IPS DF 6.9 (cell line): Measurements from ENCODE around the gene MNT.

ENCODE experiments used
- DNase-seq: peaks from one replicate; pipeline ENCODE4 v3.0.0-alpha.2; 2013; ENCODE audit warnings: low read depth, low spot score
- H3K27ac ChIP-seq: one replicate; pipeline ENCODE4 v1.5.1; 2013; ENCODE audit warnings: low read length, control low read depth
- H3K27me3 ChIP-seq: 2 replicates; pipeline ENCODE4 v1.6.1; 2013; ENCODE audit warnings: mild to moderate bottlenecking, low read length; ENCODE audit not compliant: control insufficient read depth, insufficient read depth
- H3K36me3 ChIP-seq: 2 replicates; pipeline ENCODE4 v1.6.1; 2013; ENCODE audit warnings: low read length; ENCODE audit not compliant: control insufficient read depth, insufficient read depth
- H3K4me1 ChIP-seq: 2 replicates; pipeline ENCODE4 v1.6.1; 2013; ENCODE audit warnings: low read length; ENCODE audit not compliant: control insufficient read depth, insufficient read depth
- H3K4me3 ChIP-seq: 2 replicates; pipeline ENCODE4 v1.5.1; 2013; ENCODE audit warnings: mild to moderate bottlenecking, low read length
- H3K9me3 ChIP-seq: 2 replicates; pipeline ENCODE4 v1.6.1; 2013; ENCODE audit warnings: low read length, inconsistent platforms; ENCODE audit not compliant: control insufficient read depth, insufficient read depth
- WGBS: extraction: QIAGEN DNeasy Blood & Tissue Kit; methylation state at CpG from one replicate; pipeline ENCODE4 v1.1.7; 2013; ENCODE audit warnings: mixed read lengths, missing lambda C conversion rate; ENCODE audit not compliant: insufficient read length, insufficient coverage; 5-methylcytosine and 5-hydroxymethylcytosine counted together

Gene MNT

GRCh38 chr17:2362416-2362815 lies 38.4 kb downstream of the MNT start:
- no CpG with 5 or more reads among the region's 19 CpGs for WGBS
- H3K36me3 ChIP-seq: peaks cover 6% of the 10 kb centered on the region; the same call in 1 of the 2 replicates

GRCh38 chr17:2362016-2362415 lies 38.8 kb downstream of the MNT start:
- Histone ChIP-seq H3K4me3 (no peak overlapping the region), H3K27me3 (no peaks in the 10 kb centered on the region; the same call in 1 of the 2 replicates), H3K36me3 (peaks cover 6% of the 10 kb centered on the region; the same call in 1 of the 2 replicates), H3K4me1 (peaks cover 3% of the 10 kb centered on the region), H3K9me3 (no peaks in the 10 kb centered on the region), H3K27ac (no peak overlapping the region)
- no CpG with 5 or more reads among the region's 20 CpGs for WGBS
- DNase-seq: no peak

More at GRCh38 chr17:2362416-2362815, 38.4 kb downstream of the MNT start:
- Histone ChIP-seq H3K27ac (no peak overlapping the region), H3K9me3 (no peaks in the 10 kb centered on the region), H3K4me1 (peaks cover 3% of the 10 kb centered on the region), H3K27me3 (no peaks in the 10 kb centered on the region; the same call in 1 of the 2 replicates), H3K4me3 (no peak overlapping the region)
- no peak for DNase-seq

GRCh38 chr17:2361010-2361760 lies 39.7 kb downstream of the MNT start:
- no peaks in the 10 kb centered on the region for H3K9me3 ChIP-seq
- no peak overlapping the region for H3K27ac ChIP-seq

DNA sequence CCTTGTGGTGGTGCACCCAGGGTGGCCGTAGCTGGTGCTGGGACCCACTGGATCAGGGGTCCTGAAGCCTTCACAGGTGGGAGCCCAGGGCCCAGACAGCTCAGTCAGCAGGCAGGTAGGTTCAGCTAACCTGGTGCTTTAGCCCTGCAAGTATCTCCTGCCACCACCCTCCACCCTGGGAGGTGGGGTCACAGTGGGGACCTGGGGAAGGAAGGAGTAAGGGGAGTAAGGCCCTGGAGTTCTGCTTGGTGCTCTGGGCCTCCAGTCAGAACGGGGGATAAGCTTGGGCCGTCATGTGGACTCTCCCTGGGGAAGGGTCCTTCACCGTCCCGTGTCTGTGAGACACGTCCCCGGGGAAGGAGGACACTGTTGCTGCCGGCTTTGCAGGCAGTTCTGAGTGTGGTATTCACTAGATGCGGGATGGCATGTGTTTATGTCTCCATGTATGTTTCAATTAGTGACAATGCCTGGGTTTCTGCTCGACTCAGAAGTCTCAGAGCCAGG lies 42.9 kb downstream of the MNT start:
- no peaks in the 10 kb centered on the region; the same call in 1 of the 2 replicates for H3K27me3 ChIP-seq
- no peak overlapping the region for H3K4me3 ChIP-seq
- peaks cover 3% of the 10 kb centered on the region for H3K4me1 ChIP-seq
- no peak overlapping the region for H3K27ac ChIP-seq
- no CpG with 5 or more reads among the region's 10 CpGs for WGBS
- peaks cover 3% of the 10 kb centered on the region; the same call in 1 of the 2 replicates for H3K36me3 ChIP-seq
- no peak for DNase-seq
- H3K9me3 ChIP-seq: no peaks in the 10 kb centered on the region

More at GRCh38 chr17:2361010-2361760, 39.7 kb downstream of the MNT start:
- peaks cover 6% of the 10 kb centered on the region; the same call in 1 of the 2 replicates for H3K36me3 ChIP-seq
- no peaks in the 10 kb centered on the region; the same call in 1 of the 2 replicates for H3K27me3 ChIP-seq
- peaks cover 3% of the 10 kb centered on the region for H3K4me1 ChIP-seq
- no CpG with 5 or more reads among the region's 21 CpGs for WGBS
- no peak overlapping the region for H3K4me3 ChIP-seq
- no peak for DNase-seq

- Histone ChIP-seq H3K27ac (no peak overlapping the region), H3K36me3 (no peaks in the 10 kb centered on the region), H3K4me3 (no peak overlapping the region), H3K27me3 (no peaks in the 10 kb centered on the region; the same call in 1 of the 2 replicates), H3K4me1 (peaks cover 5% of the 10 kb centered on the region), H3K9me3 (no peaks in the 10 kb centered on the region)
- WGBS: no CpG with 5 or more reads among the region's 4 CpGs
- no peak for DNase-seq
These were observed 43.6 kb downstream of the MNT start for GRCh38 chr17:2357237-2357636.

DNA sequence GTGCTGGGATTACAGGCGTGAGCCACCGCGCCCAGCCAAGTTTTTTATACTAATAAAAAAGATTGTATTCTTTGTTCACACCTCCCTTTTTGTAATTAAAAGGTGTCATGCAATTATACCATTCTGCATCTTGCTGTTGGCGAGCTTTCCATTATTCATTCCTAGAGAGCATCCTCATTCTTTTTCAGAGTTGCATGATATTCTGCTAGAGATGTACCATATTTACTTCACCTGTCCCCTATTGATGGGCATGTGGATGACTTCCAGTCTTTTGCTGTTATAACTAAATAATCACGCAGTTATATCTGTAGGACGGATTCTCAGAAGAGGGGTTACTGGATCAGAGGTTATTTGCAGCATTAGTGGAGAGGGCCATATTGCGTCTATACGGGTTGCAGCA lies 46.5 kb downstream of the MNT start:
- H3K27me3 ChIP-seq: no peaks in the 10 kb centered on the region; the same call in 1 of the 2 replicates
- no peaks in the 10 kb centered on the region for H3K9me3 ChIP-seq
- H3K36me3 ChIP-seq: no peaks in the 10 kb centered on the region
- H3K4me1 ChIP-seq: peaks cover 5% of the 10 kb centered on the region
- WGBS: no CpG with 5 or more reads among the region's 8 CpGs
- DNase-seq: no peak
- no peak overlapping the region for H3K27ac ChIP-seq
- no peak overlapping the region for H3K4me3 ChIP-seq

DNA sequence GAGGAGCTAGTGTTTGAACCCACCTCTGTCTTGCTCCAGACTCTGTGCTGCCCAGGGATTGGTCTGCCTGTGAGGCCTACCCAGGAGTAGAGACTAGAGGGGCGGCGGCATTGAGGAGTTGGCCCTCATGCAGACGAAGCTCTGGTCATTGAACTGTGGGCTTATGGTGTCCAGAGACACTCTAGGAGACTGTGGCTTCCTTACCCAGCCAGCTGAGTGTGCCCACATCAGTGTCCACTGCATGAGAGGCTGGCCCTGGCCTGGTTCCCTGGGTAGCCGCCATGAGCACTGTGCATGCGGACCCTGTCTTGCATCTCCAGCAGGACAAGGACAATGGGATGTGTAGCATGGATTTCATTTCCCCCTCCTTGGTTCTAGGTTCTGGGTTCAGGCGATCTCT lies 49.6 kb downstream of the MNT start:
- WGBS: no CpG with 5 or more reads among the region's 6 CpGs
- no peak for DNase-seq
- Histone ChIP-seq H3K9me3 (no peaks in the 10 kb centered on the region), H3K27me3 (no peaks in the 10 kb centered on the region), H3K27ac (no peak overlapping the region), H3K4me3 (no peak overlapping the region), H3K36me3 (no peaks in the 10 kb centered on the region), H3K4me1 (peaks cover 5% of the 10 kb centered on the region; the same call in 1 of the 2 replicates)

DNA sequence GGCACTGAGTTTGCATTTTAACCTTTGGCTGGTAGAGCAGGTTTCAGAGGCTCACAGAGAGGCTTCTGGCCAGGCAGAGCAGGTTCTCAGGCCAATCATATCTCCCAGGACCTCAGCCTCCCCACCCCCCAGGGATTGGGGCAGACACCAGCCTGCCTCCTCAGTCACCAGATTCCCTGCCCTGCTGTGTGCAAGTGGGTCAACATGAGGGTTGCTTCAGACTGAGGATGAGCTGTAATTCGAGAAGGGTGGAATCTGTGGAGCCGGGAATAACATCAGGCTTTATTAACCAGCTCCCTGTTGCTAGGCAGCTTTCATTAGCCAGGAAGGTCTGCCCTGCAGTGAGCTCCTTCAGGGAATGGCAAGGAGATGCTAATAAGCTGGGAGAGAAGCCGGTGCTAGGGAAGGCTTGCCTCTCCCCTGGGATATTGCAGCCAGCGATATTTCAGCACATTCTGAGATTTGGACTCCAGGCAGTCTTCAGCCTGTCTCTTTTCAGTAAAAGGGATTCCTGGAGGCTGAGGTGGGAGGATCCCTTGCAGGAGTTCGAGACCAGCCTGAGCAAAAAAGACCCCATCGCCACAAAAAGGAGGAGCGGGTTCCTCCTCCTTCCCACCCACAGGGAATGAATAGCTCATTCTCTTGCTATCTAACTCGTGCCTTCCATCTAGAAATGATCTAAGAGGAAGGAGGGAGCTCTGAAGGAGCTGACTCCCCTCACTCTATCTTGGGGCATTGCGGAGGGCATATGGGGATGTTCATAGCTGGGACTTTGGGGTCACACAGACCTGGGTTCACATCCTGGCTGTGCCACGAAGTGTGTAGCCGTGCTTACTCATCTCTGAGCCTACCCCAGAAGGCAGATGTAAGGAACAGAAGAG lies 52.8 kb downstream of the MNT start:
- peak; percentile 92 for DNase-seq
- no CpG with 5 or more reads among the region's 11 CpGs for WGBS
- H3K4me3 ChIP-seq: no peak overlapping the region
- no peaks in the 10 kb centered on the region for H3K36me3 ChIP-seq
- no peaks in the 10 kb centered on the region for H3K9me3 ChIP-seq
- H3K4me1 ChIP-seq: peaks cover 5% of the 10 kb centered on the region; the same call in 1 of the 2 replicates
- H3K27ac ChIP-seq: peak overlapping the region; percentile 24
- H3K27me3 ChIP-seq: no peaks in the 10 kb centered on the region

- Histone ChIP-seq H3K36me3 (no peaks in the 10 kb centered on the region), H3K4me3 (no peak overlapping the region), H3K9me3 (no peaks in the 10 kb centered on the region), H3K27me3 (no peaks in the 10 kb centered on the region), H3K4me1 (peaks cover 3% of the 10 kb centered on the region; the same call in 1 of the 2 replicates), H3K27ac (no peak overlapping the region)
- no peak for DNase-seq
- WGBS: no CpG with 5 or more reads among the region's 8 CpGs
These were observed 54.4 kb downstream of the MNT start for GRCh38 chr17:2346475-2346874.

DNA sequence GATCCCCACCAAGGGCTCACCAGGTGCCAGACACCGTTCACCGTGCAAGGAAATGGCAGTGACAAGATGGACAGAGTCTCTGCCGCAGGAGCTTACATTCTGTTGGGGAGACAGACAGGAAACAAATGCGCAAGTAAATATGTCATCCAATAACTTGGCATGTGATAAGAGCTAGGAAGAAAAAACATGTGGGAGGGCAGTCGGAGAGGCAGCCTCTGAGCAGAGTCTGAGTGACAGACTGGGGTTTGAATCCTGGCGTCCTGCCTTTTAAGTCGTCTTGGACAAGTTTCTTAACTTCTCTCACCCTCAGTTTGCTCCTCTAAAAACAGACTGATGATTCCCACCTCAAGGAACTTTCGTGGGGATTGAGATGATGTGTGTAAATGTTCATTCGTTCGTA lies 56.3 kb downstream of the MNT start:
- Histone ChIP-seq H3K9me3 (no peaks in the 10 kb centered on the region), H3K36me3 (no peaks in the 10 kb centered on the region), H3K4me3 (no peak overlapping the region), H3K4me1 (peaks cover 3% of the 10 kb centered on the region; the same call in 1 of the 2 replicates), H3K27me3 (no peaks in the 10 kb centered on the region), H3K27ac (no peak overlapping the region)
- WGBS: no CpG with 5 or more reads among the region's 10 CpGs
- no peak for DNase-seq
